Measurements from ENCODE around the gene RUNX3.

The RUNX3 gene

DNA sequence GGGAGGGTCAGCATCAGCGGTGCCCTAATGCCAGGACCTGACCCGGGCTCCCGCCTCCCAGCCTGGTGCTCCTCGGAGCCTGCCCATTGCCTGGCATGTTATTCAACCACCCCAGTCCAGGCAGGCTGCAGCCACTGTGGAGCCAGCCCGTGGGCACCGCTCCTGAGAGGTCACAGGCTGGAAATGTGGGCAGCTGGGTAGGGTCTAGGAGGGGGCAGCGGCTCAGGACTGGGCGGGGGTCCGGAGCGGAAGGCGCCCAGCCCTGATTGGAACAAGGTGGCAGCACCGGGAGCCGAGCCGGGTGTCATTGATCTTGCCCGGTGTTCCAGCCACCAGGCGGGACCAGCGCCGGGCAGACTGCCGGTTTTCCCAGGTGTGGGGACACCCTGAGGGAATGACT is 12.7 kb upstream of the RUNX3 start:
- DNase-seq (ENCODE audit: low spot score): no peak
- TF ChIP-seq, protein P1, sequence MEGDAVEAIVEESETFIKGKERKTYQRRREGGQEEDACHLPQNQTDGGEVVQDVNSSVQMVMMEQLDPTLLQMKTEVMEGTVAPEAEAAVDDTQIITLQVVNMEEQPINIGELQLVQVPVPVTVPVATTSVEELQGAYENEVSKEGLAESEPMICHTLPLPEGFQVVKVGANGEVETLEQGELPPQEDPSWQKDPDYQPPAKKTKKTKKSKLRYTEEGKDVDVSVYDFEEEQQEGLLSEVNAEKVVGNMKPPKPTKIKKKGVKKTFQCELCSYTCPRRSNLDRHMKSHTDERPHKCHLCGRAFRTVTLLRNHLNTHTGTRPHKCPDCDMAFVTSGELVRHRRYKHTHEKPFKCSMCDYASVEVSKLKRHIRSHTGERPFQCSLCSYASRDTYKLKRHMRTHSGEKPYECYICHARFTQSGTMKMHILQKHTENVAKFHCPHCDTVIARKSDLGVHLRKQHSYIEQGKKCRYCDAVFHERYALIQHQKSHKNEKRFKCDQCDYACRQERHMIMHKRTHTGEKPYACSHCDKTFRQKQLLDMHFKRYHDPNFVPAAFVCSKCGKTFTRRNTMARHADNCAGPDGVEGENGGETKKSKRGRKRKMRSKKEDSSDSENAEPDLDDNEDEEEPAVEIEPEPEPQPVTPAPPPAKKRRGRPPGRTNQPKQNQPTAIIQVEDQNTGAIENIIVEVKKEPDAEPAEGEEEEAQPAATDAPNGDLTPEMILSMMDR (IDR thresholded peaks at IDR 0.05; ENCODE audit: extremely low read depth, missing control alignments): no peak

DNA sequence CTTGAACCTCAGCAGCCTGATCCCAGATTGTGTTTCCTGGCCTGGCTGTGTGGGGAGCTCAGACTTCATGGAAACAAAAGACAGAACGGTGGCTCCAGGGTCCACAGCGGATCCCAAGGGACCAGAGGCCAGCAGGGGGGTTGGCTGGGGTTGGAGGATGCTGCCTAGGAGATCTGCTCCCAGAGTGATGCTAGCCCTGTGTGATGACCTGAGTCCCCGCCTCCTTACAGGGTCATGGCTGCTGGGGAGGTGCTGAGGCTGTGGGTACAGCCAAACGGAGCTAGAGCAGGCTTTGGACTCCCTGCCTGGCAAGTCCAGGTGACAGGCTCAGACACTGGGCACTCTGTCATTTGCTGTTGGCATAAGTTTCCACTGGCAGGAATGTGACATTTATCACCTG is 11.5 kb upstream of the RUNX3 start:
- TF ChIP-seq, protein P1 (IDR thresholded peaks at IDR 0.05; ENCODE audit: extremely low read depth, missing control alignments): no peak
- DNase-seq (ENCODE audit: low spot score): no peak

DNA sequence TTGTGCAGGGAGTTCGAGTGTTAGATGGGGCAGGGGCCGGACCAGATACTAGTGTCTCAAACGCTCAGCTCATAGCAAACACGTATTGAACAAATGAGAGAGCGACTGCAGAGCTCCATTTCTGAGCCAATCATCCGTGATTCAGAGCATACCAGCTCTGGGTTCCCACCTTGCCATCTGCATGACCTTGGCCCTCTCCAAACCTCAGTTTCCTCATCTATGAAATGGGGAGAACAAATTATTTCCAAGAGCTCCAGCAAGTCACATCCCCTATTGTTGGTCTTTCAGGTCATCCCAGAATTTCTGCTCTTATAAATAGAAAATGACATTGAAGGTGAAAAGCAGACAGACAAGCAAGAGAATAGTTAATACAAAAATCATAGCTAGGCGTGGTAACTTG is 10.2 kb upstream of the RUNX3 start:
- no peak for DNase-seq (ENCODE audit: low spot score)
- TF ChIP-seq, protein P1 (IDR thresholded peaks at IDR 0.05; ENCODE audit: extremely low read depth, missing control alignments): no peak

DNA sequence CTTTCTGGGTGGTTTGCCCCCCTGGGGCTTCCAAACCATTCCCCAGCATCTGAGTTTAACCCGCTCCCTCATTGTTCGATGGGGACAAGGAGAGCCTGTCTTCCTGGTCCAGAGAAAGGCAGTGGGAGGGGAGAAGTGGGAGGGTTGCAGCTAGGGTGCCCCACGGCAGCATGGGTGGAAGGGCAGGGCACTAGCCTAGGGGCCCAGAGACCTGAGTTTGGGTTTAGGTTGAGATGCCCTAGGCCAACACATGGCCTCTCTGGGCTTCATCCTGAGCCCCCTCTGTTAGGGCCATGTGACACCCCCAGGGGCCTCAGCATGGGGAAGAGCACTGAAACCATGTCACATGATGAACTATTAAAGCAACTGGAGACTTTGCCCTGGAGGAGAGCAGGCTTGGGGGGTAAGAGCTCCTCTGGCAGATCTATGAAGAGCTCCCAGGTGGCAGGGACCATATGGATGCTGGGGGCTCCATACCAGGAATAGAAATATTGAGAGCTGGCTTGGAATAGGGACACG is 9.7 kb upstream of the RUNX3 start:
- no peak for DNase-seq (ENCODE audit: low spot score)
- TF ChIP-seq, protein P1 (IDR thresholded peaks at IDR 0.05; ENCODE audit: extremely low read depth, missing control alignments): no peak

DNA sequence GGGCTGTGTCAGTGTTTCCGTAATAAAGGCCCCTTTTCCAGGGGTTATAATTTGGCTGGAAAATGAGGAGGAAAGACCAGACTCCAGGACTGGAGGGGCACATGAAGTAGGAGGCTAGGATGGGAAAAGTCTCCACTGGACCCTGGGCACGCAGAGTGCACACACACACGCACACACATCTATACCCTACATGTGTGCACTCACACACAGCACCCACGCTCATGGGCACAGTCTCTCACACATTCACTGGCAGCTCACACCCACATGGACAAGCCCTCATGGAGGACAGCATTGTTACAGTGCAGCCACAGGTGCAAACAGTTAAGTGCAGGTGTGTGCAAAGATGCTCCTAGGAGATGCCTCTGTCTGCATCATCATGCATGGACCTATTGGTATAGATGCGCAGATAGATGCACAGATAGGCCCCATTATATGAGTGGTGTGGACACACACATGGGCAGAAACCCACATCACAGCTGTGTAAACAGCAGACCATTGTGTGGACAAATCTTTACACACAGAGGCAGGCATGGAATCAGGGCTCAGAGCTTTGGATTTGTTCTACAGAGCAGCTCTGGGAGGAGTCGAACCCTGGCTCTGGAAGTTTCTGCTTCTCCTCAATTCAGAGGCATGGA is 9.1 kb upstream of the RUNX3 start:
- DNase-seq (ENCODE audit: low spot score): no peak
- TF ChIP-seq, protein P1 (IDR thresholded peaks at IDR 0.05; ENCODE audit: extremely low read depth, missing control alignments): no peak

DNA sequence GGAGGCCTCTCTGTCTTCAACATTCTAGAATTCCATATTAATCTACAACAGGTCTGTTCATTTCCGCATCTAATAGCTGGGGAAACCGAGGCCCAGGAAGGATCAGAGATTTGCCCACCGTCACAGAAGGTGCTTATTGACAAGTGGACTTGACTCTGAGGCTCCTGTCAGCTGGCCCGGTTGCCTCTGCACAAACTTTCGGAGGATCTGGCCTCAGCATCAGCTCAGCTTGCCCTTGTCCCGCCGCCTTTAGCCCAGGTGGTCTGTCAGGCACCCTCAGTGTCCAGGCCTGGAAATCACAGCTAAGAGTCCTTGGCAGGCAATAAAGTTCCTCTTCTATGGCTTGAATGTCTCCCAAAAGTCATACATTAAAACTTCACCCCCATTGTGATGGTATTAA is 8.2 kb upstream of the RUNX3 start:
- TF ChIP-seq, protein P1 (IDR thresholded peaks at IDR 0.05; ENCODE audit: extremely low read depth, missing control alignments): no peak
- DNase-seq (ENCODE audit: low spot score): no peak

DNA sequence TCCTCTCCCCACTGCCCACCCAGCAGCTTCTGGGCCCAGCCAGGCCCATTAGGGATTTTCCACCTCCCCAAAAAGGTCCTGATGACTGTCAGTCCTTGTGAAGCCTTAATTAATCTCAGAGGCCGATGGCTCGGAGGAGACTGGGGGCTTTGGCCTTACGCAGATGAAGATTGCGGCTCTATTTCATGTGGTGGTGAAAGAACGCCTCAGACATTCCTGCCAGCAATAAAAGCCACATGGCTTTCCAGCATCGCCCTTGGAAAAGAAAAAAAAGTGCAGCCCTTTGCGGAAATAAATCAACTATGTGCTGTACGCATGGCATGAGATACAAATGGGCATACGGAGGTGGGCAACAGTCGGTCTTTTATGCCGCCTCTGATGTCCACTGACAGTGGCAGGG is 6.6 kb upstream of the RUNX3 start:
- DNase-seq (ENCODE audit: low spot score): no peak
- TF ChIP-seq, protein P1 (IDR thresholded peaks at IDR 0.05; ENCODE audit: extremely low read depth, missing control alignments): no peak
